Measurements from ENCODE around the gene MTMR11. TPM values are rescaled to one million over a fixed set of nuclear protein-coding genes. Genes with fewer than 3 reads are reported as not detected.

Gene MTMR11
- polyA plus RNA-seq, 3 donors = 53.1 to 152 (median 54.6) TPM

DNA sequence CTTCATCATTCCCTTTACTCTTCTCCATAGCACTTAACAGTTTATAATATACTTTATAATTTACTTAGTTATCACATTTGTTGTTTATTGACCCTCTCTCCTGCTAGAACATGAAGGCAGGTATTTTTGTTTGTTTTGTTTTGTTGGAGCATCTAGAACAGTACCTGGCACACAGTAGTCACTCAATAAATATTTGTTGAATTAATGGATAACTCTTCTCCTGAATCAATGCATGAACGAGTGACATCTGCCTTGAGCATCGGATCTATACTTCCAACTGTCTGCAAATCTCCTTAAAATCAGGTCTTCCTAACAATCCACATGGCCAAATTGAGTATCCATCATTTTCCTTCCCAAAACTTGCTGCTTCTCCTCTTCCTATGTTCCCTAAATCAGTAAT lies 35.9 kb upstream of the MTMR11 start:
- TF ChIP-seq, protein P1, sequence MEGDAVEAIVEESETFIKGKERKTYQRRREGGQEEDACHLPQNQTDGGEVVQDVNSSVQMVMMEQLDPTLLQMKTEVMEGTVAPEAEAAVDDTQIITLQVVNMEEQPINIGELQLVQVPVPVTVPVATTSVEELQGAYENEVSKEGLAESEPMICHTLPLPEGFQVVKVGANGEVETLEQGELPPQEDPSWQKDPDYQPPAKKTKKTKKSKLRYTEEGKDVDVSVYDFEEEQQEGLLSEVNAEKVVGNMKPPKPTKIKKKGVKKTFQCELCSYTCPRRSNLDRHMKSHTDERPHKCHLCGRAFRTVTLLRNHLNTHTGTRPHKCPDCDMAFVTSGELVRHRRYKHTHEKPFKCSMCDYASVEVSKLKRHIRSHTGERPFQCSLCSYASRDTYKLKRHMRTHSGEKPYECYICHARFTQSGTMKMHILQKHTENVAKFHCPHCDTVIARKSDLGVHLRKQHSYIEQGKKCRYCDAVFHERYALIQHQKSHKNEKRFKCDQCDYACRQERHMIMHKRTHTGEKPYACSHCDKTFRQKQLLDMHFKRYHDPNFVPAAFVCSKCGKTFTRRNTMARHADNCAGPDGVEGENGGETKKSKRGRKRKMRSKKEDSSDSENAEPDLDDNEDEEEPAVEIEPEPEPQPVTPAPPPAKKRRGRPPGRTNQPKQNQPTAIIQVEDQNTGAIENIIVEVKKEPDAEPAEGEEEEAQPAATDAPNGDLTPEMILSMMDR (IDR thresholded peaks at IDR 0.05) = no peak

GRCh38 chr1:149967646-149968045 lies 31.0 kb upstream of the MTMR11 start:
- Mint-ChIP-seq H3K9me3 (peaks cover 0 to 5% (median 0%) of the 10 kb centered on the region in 7 donors), H3K4me1 (peaks cover 2% of the 10 kb centered on the region), H3K27ac (no peak overlapping the region), H3K4me3 (peak overlapping the region in 1 of 2 donors; percentile 42), H3K36me3 (peaks cover 0 to 4% of the 10 kb centered on the region in 2 donors), H3K27me3 (ENCODE audit: low read depth in 3 of 3) (peaks cover 44 to 71% (median 63%) of the 10 kb centered on the region in 3 donors)
- intact Hi-C loops (cut with micrococcal nuclease) = loop anchor here (5.0 to 10.0 kb wide), 2 partner anchors 80 to 197 kb away; no protein-coding TSS in a partner anchor
- H3K9me3 ChIP-seq (replicated peaks in 1 of 2; ENCODE audit: control insufficient read depth in 1 of 2, insufficient read depth in 1 of 2, low read length in 2 of 2) = no peaks in the 10 kb centered on the region
- H3K4me3 ChIP-seq (replicated peaks in 1 of 3; ENCODE audit: low read depth in 2 of 3, low read length in 3 of 3) = no peak overlapping the region
- no peaks in the 10 kb centered on the region for H3K36me3 ChIP-seq (replicated peaks in 1 of 2; ENCODE audit: control insufficient read depth in 1 of 2, insufficient read depth in 2 of 2, low read length in 2 of 2)
- H3K27me3 ChIP-seq (ENCODE audit: control insufficient read depth in 2 of 2, insufficient read depth in 2 of 2, low read length in 2 of 2) = peaks cover 51 to 86% of the 10 kb centered on the region in 2 donors
- H2AFZ ChIP-seq (ENCODE audit: insufficient read depth, low read depth, low read length, poor library complexity, severe bottlenecking) = no peak overlapping the region
- TF ChIP-seq, protein P1 (IDR thresholded peaks at IDR 0.05) = no peak
- no peak overlapping the region for H3K9ac ChIP-seq (ENCODE audit: insufficient read depth, low read length, poor library complexity, severe bottlenecking)
- no peak for DNase-seq
- no peak overlapping the region for H3K4me2 ChIP-seq (replicated peaks; ENCODE audit: extremely low read depth, low read length, poor library complexity, severe bottlenecking)
- no peaks in the 10 kb centered on the region for H3K4me1 ChIP-seq (ENCODE audit: control insufficient read depth in 1 of 2, insufficient read depth in 2 of 2, low read length in 2 of 2)
- H4K20me1 ChIP-seq (ENCODE audit: insufficient read depth, low read length) = no peaks in the 10 kb centered on the region
- H3K27ac ChIP-seq (ENCODE audit: low read depth in 1 of 2, low read length in 2 of 2) = no peak overlapping the region
- no peaks in the 10 kb centered on the region for H3K79me2 ChIP-seq (ENCODE audit: insufficient read depth, low read length)

More for the DNA sequence above, 35.9 kb upstream of the MTMR11 start:
- Histone ChIP-seq H3K36me3 (replicated peaks in 1 of 2; ENCODE audit: control insufficient read depth in 1 of 2, insufficient read depth in 2 of 2, low read length in 2 of 2) (no peaks in the 10 kb centered on the region), H3K4me3 (replicated peaks in 1 of 3; ENCODE audit: low read depth in 2 of 3, low read length in 3 of 3) (no peak overlapping the region), H3K4me1 (ENCODE audit: control insufficient read depth in 1 of 2, insufficient read depth in 2 of 2, low read length in 2 of 2) (no peaks in the 10 kb centered on the region), H3K27me3 (ENCODE audit: control insufficient read depth in 2 of 2, insufficient read depth in 2 of 2, low read length in 2 of 2) (peaks cover 33 to 83% of the 10 kb centered on the region in 2 donors), H3K9me3 (replicated peaks in 1 of 2; ENCODE audit: control insufficient read depth in 1 of 2, insufficient read depth in 1 of 2, low read length in 2 of 2) (no peaks in the 10 kb centered on the region), H3K79me2 (ENCODE audit: insufficient read depth, low read length) (no peaks in the 10 kb centered on the region), H3K9ac (ENCODE audit: insufficient read depth, low read length, poor library complexity, severe bottlenecking) (no peak overlapping the region), H3K27ac (ENCODE audit: low read depth in 1 of 2, low read length in 2 of 2) (no peak overlapping the region), H2AFZ (ENCODE audit: insufficient read depth, low read depth, low read length, poor library complexity, severe bottlenecking) (no peak overlapping the region), H3K4me2 (replicated peaks; ENCODE audit: extremely low read depth, low read length, poor library complexity, severe bottlenecking) (no peak overlapping the region), H4K20me1 (ENCODE audit: insufficient read depth, low read length) (no peaks in the 10 kb centered on the region)
- H3K4me1 Mint-ChIP-seq = no peaks in the 10 kb centered on the region
- H3K4me3 Mint-ChIP-seq = peak overlapping the region in 1 of 2 donors; percentile 47
- H3K9me3 Mint-ChIP-seq = peaks cover 0 to 5% (median 0%) of the 10 kb centered on the region in 7 donors
- no peak overlapping the region for H3K27ac Mint-ChIP-seq
- 94% methylated on average over 2 of the region's 2 CpGs for WGBS (ENCODE audit: insufficient coverage)
- intact Hi-C loops (cut with micrococcal nuclease) = loop anchor here in 1 of 2 donors (10.0 kb wide), 1 partner anchor 52 kb away; no protein-coding TSS in a partner anchor
- H3K36me3 Mint-ChIP-seq = peaks cover 0 to 4% of the 10 kb centered on the region in 2 donors
- H3K27me3 Mint-ChIP-seq (ENCODE audit: low read depth in 3 of 3) = peaks cover 63 to 79% (median 65%) of the 10 kb centered on the region in 3 donors
- no peak for DNase-seq
